ENCODE data around the gene DCANP1.

DCANP1 gene

GRCh38 chr5:135478938-135479337 lies 31.8 kb upstream of the DCANP1 start:
- no peak for FAIRE-seq

- FAIRE-seq, result no peak
These were observed 30.5 kb upstream of the DCANP1 start for GRCh38 chr5:135477613-135478066.

DNA sequence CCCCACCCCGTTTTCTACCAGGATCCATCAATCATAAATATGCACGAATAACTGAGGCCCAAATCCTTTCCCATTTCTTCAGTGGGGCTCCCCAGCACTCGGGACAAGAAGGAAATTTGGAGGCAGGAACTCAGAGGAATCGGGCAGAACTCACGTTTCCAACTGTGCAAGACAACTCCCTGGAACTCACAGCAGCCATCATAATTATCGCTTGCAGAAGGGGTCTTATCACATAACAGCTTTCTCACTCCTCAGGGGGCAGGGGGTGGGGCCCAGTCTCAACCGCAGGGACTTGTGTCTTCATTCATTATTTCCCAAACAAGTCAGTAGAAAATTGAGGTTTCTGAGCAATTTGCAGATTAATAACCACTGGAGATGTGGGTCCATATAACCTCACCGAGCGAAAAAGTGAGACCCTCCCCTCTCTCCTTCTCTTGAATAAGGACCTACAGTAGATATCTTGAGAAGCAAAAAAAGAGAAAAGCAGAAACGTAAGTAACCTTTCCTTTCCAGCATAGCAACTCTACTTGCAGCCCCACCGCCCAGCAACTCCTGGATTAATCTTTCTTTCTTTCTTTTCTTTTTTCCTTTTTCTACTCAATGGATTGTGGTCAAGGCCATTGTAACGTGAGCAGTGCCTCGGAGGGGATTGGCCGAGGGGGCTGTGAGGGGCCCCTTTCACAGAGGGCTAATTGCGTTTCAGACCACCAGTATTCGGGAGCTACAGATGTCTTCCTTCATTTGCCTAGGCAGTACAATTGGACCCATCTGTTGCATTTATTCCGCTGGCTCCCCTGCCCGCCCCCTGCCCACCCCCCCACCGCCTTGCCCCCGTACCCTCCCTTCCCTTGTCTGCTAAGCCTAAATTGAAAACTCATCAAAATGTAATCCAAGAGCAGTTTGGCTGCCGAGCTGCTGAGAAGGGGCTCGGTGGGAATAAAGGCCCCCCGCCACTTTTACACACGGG lies 29.8 kb upstream of the DCANP1 start:
- no peak for FAIRE-seq

DNA sequence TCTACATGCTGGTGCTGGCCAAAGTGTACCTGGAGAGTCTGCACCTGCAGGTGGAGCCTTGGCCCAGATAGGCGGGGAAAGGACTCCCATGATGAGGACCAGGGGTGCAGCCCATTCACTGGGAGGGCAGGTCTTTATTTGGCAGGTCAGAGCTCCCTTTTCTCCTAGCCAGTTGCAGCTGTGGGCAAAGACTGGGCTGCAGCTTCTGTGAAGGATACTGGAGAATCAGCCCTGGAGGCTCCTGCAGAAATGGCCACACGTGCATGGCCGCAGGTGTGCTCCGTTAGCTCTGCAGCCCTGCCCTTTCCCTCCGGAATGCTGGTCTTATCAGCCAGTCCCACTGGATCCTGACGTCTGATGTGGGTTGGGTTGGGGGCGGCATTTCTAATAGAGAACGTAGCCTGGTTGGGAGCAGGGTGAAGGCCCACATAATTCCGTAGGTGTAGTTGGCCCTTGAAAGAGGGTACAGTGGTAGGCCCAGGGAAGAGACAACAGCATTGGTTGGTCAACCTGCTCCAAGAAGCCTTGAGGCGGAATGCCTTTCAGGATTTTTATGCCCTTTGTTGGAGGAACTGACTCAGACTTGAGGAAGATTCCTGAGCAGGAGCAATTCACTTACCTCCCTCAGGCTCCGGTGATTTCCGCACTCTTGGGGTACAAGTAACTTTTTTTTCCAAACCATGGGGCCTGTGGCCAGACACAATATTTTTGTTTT lies 27.0 kb upstream of the DCANP1 start:
- no peak for FAIRE-seq

GRCh38 chr5:135472141-135472540 lies 25.0 kb upstream of the DCANP1 start:
- no peak for FAIRE-seq

DNA sequence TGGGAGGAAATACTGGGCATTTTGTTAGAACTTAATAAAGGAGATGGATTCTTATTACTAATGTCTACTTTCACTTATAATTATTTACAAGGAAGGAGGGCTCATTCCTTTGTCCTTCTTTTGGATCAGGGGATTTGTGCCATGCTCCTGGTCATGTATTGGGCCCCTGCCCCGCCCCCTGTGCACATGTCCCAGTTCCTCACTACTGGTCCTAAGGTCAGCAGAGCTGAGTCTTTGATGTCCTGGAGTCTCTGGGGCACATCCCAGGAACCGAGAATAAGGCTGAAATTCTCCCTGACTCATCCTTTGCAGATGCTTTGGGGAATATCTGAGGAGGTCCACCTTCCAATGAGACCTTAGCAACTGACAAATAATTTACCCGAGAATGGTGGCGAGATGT lies 24.6 kb upstream of the DCANP1 start:
- FAIRE-seq, result no peak

DNA sequence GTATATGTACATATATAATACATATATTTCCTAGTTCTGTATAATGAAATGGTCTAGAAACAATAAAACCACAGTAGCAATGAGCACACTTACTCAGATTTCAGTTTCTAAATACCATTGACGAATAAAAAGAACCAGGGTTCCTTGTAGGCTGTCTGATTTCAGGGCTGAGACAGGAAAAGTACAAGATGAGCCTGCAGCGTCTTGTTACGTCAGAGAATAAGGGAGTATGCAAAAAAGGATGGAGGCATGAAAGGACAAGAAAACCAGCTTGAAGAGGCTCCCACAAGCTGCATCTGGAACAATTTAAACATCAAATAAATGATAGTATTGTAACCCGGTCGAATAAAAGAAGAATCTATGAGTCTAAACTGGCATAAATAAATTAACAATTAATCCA lies 22.8 kb upstream of the DCANP1 start:
- peak; percentile 40 for FAIRE-seq

DNA sequence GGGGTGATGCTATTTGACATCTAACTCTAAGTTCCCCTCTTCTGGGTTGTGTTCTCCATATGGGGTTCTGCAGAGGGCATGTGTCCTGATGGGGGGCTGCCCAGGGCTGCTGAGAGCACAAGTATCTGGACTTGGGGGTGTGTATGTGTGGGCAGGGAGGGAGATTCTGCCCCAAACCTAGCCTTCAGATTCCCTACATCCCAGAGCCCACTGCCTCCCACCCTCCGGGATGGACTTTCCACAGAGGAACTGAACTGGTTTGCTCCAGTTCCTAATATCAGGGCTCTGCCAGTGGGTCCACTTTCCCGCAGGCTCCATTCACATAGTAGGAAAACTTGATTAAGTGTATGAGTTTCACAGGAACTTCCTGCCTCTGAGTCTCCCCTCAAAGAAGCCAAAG lies 21.4 kb upstream of the DCANP1 start:
- FAIRE-seq, result no peak

GRCh38 chr5:135467871-135468485 lies 20.8 kb upstream of the DCANP1 start:
- no peak for FAIRE-seq

DNA sequence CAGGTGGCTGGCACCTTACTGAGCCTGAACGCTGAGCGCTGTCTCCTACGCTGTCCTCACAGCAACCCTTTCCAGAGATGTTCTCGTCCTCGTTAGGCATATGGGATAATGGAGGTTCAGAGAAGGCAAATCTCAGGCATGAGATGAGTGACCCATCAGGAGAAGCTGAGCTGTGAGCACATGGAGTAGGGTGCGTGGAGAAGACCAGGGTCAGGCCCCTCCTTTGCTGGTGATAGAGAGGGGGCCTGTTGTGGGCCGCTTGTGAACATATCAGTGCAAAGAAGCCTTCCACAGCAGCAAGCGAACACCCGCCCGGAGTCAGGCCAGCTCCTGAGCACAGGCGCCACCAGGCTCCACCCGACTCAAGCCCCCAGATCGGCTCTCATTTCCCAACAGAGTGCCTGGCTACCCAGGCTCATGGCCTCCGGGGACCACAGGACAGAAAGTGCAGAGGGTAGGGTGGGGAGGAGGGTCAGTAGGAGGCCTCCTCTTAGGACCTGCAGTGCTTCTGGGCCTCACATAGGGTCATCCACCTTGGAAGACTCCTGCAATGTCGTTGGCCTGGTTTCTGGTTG lies 20.0 kb upstream of the DCANP1 start:
- no peak for FAIRE-seq

- FAIRE-seq, result peak; percentile 85
These were observed 19.3 kb upstream of the DCANP1 start for GRCh38 chr5:135466178-135467050.

- no peak for FAIRE-seq
These were observed 18.4 kb upstream of the DCANP1 start for GRCh38 chr5:135465391-135466122.

GRCh38 chr5:135462304-135462703 lies 15.2 kb upstream of the DCANP1 start:
- peak; percentile 94 for FAIRE-seq

- no peak for FAIRE-seq
These were observed 14.5 kb upstream of the DCANP1 start for GRCh38 chr5:135461481-135462151.

- no peak for FAIRE-seq
These were observed 13.3 kb upstream of the DCANP1 start for GRCh38 chr5:135460246-135461033.

GRCh38 chr5:135458921-135459331 lies 11.8 kb upstream of the DCANP1 start:
- peak; percentile 6 for FAIRE-seq

- no peak for FAIRE-seq
These were observed 11.2 kb upstream of the DCANP1 start for GRCh38 chr5:135458356-135458755.

- FAIRE-seq, result peak; percentile 87
These were observed 10.4 kb upstream of the DCANP1 start for GRCh38 chr5:135457424-135458071.

Measured in G401.6 (cell line).